GM19452 (cell line): ENCODE measurements around the gene ZNF599.

ENCODE experiments used
- ATAC-seq: cut with Tn5 transposase; IDR thresholded peaks from one replicate; pipeline ENCODE4 v1.9.1; 2021; ENCODE audit not compliant: unreplicated experiment

ZNF599 gene

GRCh38 chr19:34744896-34745690 is 27.9 kb downstream of the ZNF599 start:
- no peak for ATAC-seq

GRCh38 chr19:34734537-34735103 is 38.4 kb downstream of the ZNF599 start:
- no peak for ATAC-seq

DNA sequence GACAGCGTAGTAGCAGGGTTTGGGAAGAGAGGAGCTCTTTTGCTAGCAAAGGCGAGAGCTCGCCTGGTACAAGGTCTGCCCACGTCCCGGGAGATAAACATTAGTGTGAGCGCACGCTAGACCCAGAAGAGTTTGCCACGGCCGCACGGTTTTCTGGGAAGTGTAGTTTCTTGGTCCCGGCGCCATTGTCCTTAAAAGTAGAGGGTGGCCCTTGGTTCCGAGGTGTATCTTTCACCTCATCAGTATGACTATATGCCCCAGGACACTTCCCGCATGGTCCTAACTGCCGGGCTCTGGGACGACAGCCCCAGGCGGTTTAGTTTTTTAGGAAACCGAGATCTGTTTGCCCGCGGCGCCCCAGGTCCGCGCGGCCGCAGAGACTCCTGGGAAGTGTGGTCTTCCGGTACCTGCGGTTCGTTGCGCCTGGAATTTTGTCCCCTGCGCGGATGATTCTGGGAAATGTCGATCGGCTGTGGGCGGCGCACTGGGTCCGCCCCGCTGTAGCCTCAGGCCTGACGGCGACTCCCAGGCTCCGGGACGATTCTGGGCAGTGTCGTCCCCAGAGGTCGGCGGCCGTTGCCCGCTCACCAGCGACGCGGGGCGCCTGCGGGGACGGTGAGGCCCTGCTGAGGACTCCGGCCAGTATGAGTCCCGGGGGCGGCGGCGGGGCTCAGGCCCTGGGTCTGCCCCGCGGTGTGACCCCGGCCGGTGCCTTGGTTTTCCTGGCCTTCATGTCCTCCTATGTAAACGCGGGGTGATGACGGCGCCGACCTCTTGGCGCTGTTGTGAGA is 39.1 kb downstream of the ZNF599 start, which contains the start of gene ZNF181:
TSS of gene ZNF181 (plus strand) at position 498 of the 791 bp plus-strand sequence. CDS start 795 bp downstream, outside the sequence.
- peak; percentile 77 for ATAC-seq

- peak; percentile 22 for ATAC-seq
These were observed 39.7 kb downstream of the ZNF599 start for GRCh38 chr19:34733266-34733745.

DNA sequence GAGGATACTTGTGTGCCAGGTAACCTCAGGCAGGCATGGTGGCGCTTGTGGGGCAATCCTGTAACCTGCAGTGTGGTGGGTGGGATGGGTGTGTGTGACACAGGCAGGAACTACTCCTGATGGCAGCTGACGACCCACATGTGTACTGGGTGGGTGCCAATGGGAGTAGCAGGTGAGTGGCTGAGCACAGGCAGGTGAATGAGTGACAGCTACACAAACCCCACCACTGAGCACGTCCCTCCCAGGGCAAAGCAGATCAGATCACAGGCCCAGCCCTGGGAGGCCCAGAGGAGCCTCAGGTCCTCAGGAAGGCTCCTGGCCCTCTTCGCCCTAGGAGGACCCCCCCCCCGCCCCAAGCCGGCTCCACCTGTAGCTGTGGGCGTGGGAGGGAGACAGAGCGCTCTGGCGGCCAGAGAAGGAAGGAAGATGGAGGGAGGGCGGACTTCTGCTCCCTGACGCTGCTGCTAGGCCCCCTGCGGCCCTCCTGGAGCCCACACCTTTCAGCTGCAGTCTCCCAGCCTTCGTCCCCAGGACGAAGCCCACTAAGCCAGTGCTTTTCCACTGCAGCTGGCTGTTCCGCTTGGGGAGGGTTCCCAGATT is 40.3 kb downstream of the ZNF599 start:
- ATAC-seq, result no peak

DNA sequence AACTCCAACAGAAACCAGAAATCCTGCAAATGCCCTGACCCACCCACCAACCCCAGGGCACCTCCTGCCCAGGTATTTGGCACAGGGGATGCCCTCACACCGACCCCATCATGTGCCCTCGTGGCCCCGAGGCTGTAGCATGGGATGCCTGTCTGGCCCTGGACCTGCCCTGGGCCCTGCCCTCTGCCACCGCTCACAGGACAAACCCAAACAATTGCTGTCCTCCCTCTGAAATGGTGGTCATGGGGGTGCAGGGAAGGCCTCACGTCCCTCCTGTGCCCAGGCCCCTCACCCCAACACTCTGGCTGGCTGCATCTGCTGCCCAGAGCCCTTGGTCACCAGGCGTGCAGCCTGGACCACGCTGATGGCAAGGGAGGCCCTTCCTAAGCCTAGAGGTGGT is 41.1 kb downstream of the ZNF599 start:
- ATAC-seq, result no peak

DNA sequence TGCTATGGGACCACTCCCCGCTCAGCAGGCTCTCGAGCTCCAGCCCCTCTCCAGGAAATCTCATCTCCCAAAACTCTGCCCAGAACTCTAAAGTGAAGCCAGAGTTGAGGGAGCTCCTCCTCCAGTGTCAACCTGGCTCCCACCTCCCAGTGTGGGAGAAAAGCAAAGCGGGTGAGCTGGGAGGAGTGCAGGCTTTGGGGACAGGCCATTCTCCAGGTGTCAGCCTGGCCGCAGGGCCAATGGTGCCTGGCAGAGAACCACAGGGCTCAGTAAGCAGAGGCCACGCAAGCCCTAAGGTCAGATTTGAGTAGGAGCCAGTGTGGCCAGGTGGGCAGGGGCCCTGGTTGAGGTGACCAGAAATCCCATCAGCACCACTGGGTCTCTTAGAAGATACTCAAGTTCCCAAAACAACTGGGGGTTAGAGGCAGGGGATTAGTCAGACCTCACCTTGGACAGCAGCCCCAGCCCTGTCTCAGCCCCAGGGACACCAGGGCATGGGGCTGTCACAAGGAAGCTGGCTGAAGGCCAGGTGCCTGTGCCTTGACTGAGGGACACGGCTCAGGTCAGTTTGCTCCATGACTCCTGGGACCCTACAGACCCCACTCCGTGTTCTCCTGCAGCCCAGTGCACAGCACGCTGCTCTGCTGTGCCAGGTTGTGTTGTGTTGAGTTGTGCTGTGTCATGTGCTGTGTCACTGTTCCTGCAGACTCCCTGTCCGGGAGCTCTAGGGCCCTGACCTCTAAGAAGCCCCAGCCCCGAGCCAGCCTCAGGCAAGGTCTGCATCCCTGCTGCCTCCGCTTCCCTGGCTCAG is 41.8 kb downstream of the ZNF599 start:
- ATAC-seq, result no peak

DNA sequence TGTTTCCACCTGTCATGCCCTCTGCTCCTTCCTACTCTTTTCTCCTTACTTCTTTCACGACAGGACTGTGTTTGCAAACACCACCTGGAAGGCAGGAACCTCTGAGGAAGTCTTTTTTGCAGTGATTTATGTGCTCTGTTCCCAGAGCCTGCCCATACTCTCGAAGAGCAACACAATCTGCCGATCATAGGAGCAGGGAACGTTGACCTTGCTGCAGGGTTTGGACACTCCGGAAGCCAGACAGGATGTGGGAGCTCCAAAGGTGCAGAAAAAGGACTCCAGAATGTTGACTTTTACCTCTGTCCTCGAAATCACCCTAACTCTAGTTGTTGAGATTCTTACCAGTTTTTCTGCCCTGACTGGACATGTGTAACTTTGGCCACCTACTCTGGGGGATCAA is 47.6 kb downstream of the ZNF599 start:
- no peak for ATAC-seq

DNA sequence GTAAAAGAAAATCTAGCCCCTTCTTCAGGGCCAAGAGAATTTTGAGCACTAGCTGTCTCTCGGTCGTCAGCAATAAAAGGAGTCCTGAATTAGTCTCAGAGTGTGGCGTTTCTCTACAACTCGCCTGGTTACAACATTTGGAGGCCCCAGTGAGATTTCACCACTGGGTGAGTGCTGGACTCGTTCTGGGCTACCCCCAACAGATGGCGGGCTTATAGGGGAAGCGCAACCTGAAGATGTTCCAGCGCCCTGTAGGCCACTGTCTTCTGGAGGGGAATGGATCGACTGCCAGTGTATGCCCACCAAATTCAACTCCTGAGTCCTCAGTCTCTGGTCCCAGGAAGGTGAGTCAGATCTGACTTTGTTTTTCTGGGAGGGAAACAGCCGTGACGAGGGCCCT is 50.7 kb downstream of the ZNF599 start:
- no peak for ATAC-seq

DNA sequence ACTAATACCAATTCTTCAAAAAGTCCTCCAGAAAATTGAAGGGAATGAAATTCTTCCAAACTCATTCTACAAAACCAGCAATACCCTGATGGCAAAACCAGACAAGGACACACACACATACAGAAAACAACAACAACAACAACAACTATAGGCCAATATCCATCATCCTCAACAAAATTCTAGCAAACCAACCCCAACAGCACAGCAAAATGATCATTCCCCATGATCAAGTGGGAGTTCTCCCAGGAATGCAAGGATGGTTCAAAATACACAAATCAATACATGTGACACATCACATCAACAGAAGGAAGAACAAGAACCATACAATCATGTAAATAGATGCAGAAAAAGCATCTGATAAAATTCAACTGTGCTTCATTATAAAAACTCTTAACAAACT is 57.7 kb downstream of the ZNF599 start:
- ATAC-seq, result no peak

- no peak for ATAC-seq
These were observed 59.8 kb downstream of the ZNF599 start for GRCh38 chr19:34713262-34713637.

GRCh38 chr19:34712395-34713261 is 60.4 kb downstream of the ZNF599 start:
- ATAC-seq, result no peak

DNA sequence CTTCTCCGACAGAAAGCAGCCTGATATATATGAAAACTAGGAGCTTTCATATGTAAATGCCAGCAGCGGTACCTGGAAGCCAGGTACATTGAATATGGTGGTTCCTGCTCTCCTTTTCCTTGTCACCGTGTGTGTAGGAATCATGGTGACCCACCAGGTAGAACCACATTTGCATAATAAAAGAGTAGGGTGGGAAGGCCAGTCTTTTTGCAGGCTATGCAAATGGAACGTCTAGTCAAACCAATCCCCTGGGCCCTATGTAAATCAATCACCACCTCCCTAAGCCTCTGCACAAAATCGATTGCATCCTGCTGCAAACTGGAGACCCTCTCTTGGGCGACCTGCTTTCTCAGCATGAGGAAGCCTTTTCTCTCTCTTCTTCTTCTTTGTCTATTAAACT is 61.1 kb downstream of the ZNF599 start:
- no peak for ATAC-seq
